NCI-H510A (cell line): ENCODE data around the gene ARL6IP1.
A peak's percentile ranks its signal among the peaks of the same experiment; 100 is the strongest.
"Not testable (repeated sequence)": the region's sequence is repeated elsewhere in the genome, so short reads cannot be mapped to it uniquely, and the experiment has no call there.

ENCODE experiments used
- DNase-seq: peaks from one replicate; lab custom pipeline; 2025; lab: John Stamatoyannopoulos, UW

ARL6IP1 gene

GRCh38 chr16:18799500-18799899 is 1.8 kb downstream of the ARL6IP1 start:
- no peak for DNase-seq

DNA sequence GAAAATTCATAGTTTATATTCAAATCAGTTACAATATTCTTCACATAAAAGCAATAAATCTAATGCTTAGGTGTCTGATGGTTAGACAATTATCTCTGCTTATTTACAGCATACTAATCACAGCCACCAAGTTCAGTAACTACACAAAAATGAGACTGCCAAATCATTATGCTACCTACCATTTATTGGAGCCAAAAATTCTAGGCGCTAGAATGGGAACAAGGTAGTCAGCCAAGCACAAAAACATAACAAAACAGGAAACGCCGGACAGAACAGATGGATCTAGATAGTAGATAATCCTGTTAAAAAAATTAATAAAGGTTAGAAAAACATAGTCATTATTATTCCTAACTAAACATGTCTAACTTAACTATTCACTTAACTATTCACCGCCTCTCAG is 3.6 kb downstream of the ARL6IP1 start:
- DNase-seq = no peak

DNA sequence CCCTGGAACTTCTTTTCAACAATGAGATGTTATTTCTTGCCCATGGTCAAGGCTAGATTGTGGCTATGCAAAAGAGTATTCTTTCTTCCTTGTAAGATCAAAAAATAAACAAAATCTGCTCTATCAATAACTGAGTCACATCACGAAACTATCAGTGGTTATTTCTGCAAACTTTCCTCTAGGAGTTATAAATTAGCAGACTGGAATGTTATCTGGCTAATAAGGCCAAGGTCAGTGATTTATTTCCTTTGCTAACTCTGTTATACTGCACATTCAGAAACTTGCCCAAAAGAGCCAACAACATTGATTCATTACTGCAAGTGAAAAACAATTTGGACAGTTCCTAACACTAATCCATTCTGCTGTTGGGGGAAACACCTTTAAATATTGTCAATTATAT is 5.0 kb downstream of the ARL6IP1 start:
- no peak for DNase-seq

GRCh38 chr16:18792836-18793433 is 8.4 kb downstream of the ARL6IP1 start:
- no peak for DNase-seq

DNA sequence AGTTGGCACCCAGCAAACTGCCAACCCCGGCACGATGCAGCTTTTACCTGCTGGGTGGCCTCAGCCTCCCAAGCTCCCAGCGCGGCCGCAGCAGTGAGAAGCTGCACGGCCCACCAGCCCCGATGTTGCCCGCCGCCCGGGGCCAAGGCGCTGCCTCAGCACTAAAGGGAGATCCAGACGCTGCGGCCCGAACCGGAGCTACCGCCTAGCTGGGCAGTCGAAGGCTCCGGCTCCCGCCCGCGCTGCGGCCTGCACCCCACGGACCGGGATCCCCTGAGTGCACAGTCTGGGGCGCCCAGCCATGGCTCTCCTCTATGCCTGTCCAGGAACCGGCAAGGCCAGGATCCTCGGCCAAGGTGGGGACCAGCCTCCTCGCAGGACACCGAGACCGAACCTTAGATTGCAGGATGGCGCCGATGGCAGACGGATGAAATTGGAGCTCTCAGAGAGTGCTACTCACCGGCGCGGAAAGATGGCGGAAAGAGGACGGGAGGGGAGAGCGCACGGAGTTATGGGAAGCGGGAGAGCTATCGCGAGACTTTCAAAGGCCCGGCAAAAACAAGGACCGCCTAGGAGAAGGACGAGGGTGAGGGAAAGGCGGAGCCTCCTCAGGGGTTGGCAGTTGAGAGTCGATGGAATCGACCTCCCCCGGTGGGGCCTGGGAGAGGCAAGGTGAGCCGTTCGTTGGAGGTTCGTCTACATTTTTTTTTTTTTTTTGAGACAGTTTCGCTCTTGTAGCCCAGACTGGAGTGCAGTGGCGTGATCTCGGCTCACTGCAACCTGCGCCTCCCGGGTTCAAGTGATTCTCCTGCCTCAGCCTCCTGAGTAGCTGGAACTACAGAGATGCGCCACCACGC is 11.3 kb downstream of the ARL6IP1 start, which contains the start of gene RPS15A:
Gene RPS15A, minus strand, starts transcription at position 485 of the 857 bp plus-strand sequence. CDS start 1,221 bp downstream, outside the sequence.
- DNase-seq = peak; percentile 99

DNA sequence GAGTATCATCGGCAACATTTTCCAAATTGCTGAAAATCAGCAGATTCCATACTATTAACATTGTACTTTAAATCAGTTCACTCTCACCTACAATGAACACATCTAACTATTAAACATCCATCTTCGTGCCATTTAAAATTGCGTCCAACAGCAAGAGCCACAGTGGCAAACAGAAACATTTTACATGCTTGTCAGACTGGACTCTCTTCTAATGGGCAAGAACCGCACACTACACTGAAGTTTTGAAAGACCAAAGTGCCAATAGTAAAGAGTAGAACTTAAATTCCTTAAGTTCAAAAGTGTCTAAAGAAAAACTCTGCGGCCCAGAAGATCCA is 11.9 kb downstream of the ARL6IP1 start:
- no peak for DNase-seq

DNA sequence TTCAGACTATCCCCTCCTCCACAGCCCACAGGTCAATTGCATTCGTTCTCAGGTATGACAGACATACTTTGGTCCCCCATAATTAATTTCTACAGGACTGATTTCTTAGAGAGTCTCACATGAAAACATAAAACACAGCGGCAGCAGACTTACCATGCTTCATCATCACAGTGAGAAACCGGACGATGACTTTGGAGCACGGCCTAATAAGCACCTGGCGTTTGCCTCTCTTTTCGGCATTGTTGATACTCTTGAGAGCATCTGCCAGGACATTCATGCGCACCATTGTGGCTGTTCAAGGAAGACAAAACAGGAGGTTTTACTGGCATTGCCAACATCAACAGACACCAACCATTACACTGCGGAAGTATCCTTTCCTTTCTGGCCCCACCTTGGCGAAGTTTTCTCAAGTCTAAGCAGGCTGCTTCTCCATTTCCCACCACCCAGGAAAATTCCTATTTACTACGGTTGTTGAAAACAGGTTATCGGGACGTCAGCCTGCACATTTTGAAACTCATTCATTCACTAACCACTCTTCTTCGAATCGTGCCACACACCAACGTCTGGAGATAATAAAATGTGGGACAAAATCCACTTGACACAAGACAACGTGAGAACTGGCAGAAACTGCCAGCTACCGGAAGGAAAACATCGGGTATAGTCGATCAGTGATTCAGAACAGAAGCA is 12.4 kb downstream of the ARL6IP1 start:
- DNase-seq = no peak

DNA sequence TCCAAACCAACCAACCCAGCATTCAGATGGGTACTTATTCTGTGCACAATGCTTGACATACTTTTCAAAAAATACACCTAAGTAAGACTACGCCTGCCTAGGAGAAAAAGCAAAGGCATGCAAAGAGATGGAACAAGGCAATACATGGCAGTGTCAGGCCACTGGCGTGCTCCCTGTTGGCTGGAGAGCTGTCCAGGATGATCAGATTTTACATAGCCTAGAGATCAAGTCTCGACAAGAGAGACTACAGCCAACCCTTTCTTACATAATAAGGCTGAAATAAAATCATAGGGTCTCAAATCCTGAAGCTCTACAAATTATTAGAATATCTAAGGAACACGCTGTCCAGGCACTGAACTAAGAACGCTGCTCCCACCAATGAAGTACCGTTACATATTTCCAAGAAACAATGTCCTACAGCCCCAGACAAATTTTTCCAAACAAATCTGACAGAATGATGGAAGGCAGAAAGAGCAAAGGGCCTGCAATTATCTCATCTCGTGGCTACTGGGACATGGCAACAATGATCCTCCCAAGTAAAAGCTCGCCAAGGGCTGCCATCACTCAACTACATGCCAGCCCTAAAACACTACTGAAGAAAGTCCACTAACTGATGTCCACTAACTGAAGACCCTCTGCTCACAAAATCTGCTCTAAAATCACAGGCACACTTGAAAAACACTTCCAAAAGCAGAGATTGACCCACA is 16.3 kb downstream of the ARL6IP1 start:
- DNase-seq = no peak

GRCh38 chr16:18783430-18784341 is 17.7 kb downstream of the ARL6IP1 start:
- DNase-seq = no peak

DNA sequence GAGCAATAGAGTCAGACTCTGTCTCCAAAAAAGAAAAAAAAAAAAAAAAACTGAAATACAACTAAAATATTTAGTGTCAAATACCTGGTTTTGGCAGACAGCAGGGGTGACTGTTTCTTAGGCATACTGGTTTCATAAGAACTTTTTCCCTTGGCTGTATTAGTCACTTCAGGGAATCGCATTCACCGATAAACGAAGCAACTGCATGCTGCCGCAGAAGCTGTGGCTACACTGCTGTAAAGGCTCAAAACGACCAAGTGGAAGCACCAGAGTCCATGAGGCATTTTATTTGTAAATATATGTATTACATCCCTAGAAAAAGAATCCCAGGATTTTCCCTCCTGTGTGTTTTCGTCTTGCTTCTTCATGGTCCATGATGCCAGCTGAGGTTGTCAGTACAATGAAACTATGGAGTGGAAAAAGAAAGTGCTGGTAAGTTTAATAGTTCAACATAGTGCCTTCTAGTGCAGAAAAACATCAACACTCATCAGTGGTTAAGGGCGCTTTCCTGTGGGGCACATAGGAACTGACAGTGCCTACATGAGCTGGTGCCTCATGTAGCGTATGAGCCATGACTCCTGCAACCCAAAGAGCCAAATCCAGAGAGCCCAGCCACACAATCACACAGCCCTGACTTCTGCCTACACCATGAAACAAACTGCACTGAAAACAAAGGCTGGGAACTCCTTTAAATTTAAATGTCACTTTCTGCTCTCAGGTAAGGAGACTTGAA is 18.5 kb downstream of the ARL6IP1 start:
- no peak for DNase-seq

DNA sequence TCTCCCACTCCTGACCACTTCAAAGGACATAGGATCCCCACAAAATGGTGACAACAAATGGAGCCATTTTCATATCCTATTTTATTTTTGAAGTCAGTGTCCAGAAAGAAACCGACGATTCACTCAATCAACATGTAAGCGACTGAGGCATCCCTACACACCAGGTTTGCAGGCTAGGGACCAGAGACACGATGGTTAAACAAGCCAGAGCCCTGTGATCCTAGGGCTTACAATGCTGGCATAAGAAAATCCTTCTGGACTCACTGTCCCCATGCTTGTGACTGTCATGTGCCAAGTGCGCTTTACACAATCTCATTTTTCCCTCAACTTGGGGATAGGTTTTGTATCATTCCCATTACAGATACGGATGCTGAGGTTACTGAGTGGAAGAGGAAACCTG is 20.1 kb downstream of the ARL6IP1 start:
- not testable (repeated sequence) for DNase-seq

DNA sequence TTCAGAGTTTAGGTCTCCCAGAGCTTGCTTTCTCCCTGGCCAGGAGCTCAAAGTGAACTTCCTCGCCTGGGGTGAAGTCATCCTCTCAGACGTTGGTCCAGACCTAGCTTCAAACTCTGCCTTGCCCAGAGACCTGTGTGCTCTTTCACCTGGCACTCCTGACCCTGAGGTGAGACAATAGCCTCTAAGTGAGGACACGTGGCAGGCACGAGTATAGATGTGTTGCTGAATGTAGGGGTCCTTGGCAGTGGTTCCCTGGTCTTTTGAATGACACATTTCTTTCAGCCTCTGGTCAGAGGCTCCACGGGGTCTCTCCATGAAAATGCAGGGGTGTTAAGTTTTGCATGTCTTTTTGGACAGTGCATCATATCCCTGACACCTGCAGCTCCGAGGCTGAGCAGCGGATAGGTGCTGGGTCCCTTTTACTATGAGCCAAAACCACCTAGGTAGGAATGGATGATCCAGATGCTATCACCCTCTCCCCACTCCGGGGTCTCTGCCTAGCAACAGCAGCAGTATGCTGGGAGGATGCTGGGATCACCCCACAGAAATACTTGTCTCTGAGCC is 20.8 kb downstream of the ARL6IP1 start:
- not testable (repeated sequence) for DNase-seq

- DNase-seq = not testable (repeated sequence)
These were observed 23.7 kb downstream of the ARL6IP1 start for GRCh38 chr16:18777664-18778063.

GRCh38 chr16:18776334-18776733 is 25.0 kb downstream of the ARL6IP1 start:
- not testable (repeated sequence) for DNase-seq

DNA sequence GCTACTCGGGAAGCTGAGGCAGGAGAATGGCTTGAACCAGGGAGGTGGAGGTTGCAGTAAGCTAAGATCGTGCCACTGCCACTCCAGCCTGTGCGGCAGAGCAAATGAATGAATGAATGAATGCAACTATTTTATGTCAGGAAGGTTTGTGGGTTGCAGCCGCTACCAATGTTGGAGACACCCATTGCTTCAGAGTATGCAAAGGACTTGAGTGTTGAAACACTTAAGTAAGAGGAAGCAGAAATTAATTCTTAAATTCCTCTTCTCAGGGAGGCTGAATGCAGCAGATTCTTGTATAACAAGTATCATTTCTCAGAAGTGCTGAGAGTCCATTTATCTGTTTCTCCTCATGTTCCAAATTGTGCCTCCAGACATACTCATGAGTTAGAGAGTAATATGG is 26.7 kb downstream of the ARL6IP1 start:
- DNase-seq = not testable (repeated sequence)

- not testable (repeated sequence) for DNase-seq
These were observed 29.2 kb downstream of the ARL6IP1 start for GRCh38 chr16:18772171-18772570.

GRCh38 chr16:18770336-18770962 is 30.9 kb downstream of the ARL6IP1 start:
- not testable (repeated sequence) for DNase-seq

- not testable (repeated sequence) for DNase-seq
These were observed 34.1 kb downstream of the ARL6IP1 start for GRCh38 chr16:18767217-18767616.

DNA sequence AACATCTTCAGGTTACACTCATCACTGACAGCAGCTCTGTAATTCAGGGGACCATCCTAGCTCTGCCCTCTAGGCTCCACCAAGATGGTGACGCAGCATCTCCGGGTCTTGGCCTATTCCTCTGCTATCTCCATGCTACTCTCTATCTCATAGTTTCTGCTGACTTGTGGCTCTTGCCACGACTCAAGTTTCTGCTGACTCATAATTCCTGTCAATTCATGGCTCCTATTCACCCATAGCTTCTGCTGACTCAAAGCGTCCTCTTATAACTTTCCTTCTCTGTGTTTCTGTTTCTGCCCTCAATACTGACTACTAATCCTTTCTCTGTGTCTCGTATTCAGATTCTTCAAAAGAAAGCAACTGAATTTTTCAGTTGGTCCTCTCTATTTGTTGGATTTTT is 38.6 kb downstream of the ARL6IP1 start:
- not testable (repeated sequence) for DNase-seq
